GM21447 (cell line): ENCODE data around the gene NLK.
"Not testable (repeated sequence)": the region's sequence is repeated elsewhere in the genome, so short reads cannot be mapped to it uniquely, and the experiment has no call there.

Source experiments
- ATAC-seq: cut with Tn5 transposase; IDR thresholded peaks from one replicate; pipeline ENCODE4 v1.9.1; 2021; ENCODE audit not compliant: unreplicated experiment

The NLK gene

GRCh38 chr17:28071891-28072606 is 29.6 kb downstream of the NLK start:
- no peak for ATAC-seq

GRCh38 chr17:28072936-28073533 is 30.6 kb downstream of the NLK start:
- no peak for ATAC-seq

DNA sequence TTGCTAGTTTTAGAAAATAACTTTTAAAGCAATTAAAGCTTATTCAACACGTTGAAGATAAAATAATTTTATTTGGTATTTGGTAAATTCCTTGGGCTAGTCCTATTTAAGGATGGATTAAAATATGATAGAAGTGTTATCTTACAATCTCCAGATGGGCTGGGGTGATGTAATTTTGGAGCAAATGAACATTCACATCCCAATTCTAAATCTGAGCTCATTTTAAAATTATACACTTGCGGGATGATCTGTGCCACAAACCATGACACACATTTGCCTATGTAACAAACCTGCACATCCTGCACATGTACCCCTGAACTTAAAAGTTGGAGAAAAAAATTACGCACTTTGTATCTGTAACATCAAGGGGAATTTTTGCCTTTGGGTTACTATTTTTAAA is 31.5 kb downstream of the NLK start:
- no peak for ATAC-seq

- no peak for ATAC-seq
These were observed 33.7 kb downstream of the NLK start for GRCh38 chr17:28076144-28076543.

- ATAC-seq = not testable (repeated sequence)
These were observed 34.7 kb downstream of the NLK start for GRCh38 chr17:28077140-28077539.

GRCh38 chr17:28078341-28079229 is 36.1 kb downstream of the NLK start:
- ATAC-seq = no peak

- no peak for ATAC-seq
These were observed 39.0 kb downstream of the NLK start for GRCh38 chr17:28081467-28081866.

DNA sequence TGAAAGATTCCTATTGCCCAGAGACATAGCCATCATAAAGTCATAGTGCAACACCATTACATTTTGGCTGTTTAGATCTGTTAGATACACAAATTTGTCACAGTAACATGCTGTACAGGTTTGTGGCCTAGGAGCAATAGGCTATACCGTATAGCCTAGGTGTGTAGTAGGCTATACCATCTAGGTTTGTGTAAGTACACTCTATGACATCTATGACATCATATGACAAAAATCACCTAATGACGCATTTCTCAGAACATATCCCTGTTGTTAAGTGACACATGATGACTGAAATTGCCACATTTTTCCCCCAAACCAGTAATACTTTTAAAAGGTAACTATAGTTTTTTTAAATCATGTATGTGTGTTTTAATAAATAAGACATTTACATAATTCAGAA is 43.3 kb downstream of the NLK start:
- no peak for ATAC-seq

- ATAC-seq = no peak
These were observed 44.0 kb downstream of the NLK start for GRCh38 chr17:28086519-28086918.

DNA sequence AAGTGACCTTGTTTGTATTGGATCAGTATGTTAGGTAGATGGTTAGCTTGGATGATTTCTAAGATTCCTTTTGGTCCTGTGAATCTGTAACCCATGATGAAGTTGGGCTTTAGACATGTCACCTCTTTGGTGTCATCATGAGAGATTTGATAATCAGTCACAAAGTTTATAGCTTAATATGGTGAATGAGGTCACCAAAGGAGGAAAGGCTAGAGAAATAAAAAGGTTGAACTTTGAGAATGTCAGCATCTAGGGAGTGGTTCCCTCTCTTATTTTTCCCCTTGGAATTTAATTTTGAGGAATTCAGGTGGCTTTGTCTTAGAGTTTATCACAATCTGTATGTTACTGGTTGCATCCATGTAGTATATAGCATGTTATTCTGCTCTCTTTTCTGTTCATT is 45.3 kb downstream of the NLK start:
- no peak for ATAC-seq

- ATAC-seq = no peak
These were observed 48.1 kb downstream of the NLK start for GRCh38 chr17:28090551-28090950.

DNA sequence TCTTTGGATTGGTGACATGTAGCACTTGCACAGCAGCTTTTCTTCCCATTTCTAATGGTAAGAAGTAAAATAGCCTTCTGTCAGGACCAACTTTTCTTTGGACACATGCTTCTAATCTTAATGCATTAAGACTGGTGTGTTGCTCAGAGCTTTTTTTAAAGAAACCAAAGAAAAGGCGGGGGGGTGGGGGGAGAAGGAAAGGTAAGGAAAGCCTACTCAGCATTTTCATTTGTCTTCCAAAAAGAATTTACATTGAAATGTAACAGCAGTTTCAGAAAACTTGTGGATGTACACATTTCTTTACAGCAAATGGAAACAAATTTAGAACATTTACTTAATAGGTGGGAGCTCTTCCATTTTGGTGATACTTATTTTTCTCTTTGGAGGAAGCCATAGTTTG is 49.6 kb downstream of the NLK start:
- no peak for ATAC-seq

- ATAC-seq = no peak
These were observed 51.7 kb downstream of the NLK start for GRCh38 chr17:28093999-28094716.

GRCh38 chr17:28096756-28097155 is 54.3 kb downstream of the NLK start:
- ATAC-seq = no peak

GRCh38 chr17:28097254-28097653 is 54.8 kb downstream of the NLK start:
- ATAC-seq = no peak

GRCh38 chr17:28097901-28098300 is 55.4 kb downstream of the NLK start:
- peak; percentile 75 for ATAC-seq

- not testable (repeated sequence) for ATAC-seq
These were observed 56.1 kb downstream of the NLK start for GRCh38 chr17:28098591-28098990.

DNA sequence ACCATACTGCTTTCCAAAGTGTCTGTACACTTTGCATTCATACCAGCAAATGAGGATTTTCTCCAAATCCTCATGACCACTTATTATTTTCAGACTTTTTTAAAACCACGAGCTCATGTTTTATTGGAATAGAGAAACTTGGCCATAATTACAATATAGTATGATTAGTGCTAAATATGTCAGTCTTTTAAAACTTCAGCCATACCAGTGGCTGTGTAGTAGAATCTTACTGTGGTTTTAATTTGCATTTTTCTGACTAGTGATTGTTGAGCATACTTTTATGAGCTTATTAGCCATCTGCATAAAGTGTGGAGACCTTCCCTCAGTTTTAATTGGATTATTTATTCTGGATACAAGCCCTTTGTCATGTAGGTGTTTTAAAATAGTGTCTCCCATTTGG is 57.8 kb downstream of the NLK start:
- ATAC-seq = no peak

- ATAC-seq = no peak
These were observed 58.5 kb downstream of the NLK start for GRCh38 chr17:28100936-28101335.

- ATAC-seq = no peak
These were observed 59.4 kb downstream of the NLK start for GRCh38 chr17:28101919-28102318.

DNA sequence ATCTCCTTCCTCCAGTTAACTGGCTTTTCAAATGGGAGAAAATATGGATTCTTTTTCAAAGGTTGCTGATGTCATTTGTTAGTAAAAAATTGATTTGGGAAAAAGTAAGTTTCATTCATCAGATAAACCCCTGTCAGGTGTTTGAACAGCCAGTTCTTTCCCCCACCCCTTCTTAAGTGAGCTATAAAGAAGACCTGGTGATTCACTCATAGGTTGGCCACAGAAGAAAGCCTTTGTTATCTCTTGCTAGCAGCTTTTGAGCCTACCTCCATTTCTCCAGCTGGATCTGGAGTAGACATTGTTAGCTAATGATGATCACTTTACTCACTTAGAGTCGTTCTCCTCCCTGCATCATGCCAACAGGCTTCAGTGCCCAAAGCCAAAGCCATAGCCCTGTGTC is 63.0 kb downstream of the NLK start:
- ATAC-seq = no peak
